IgD-negative memory B cell (primary cell): Measurements from ENCODE around the gene SORL1. TPM values are rescaled to one million over a fixed set of nuclear protein-coding genes. Genes with fewer than 3 reads are reported as not detected.

Experiments used
- H3K27ac Mint-ChIP-seq, 3 donors: one replicate each; pipeline ENCODE4 v1.8.0; 2020 to 2022; ENCODE audit warnings: mild to moderate bottlenecking in 3 of 3, mixed read lengths in 3 of 3, moderate library complexity in 1 of 3
- H3K27me3 Mint-ChIP-seq: one replicate; pipeline ENCODE4 v1.8.0; 2021; ENCODE audit warnings: mixed read lengths
- H3K36me3 Mint-ChIP-seq: one replicate; pipeline ENCODE4 v1.8.0; 2020; ENCODE audit warnings: mild to moderate bottlenecking, mixed read lengths
- H3K4me1 Mint-ChIP-seq, 3 donors: one replicate each; pipeline ENCODE4 v1.8.0; 2020 to 2022; ENCODE audit warnings: mixed read lengths in 3 of 3, mild to moderate bottlenecking in 1 of 3
- H3K4me3 Mint-ChIP-seq, 4 donors: one replicate each; pipeline ENCODE4 v1.8.0; 2020 to 2022; ENCODE audit warnings: mild to moderate bottlenecking in 4 of 4, mixed read lengths in 4 of 4, moderate library complexity in 3 of 4
- H3K9me3 Mint-ChIP-seq, 3 donors: one replicate each; pipeline ENCODE4 v1.8.0; 2020 to 2021; ENCODE audit warnings: mixed read lengths in 3 of 3, mild to moderate bottlenecking in 1 of 3
- polyA plus RNA-seq: library from polyadenylated mRNA; unstranded; fragments of 300-500 nt; fragmentation: Illumina TruSeq; gene quantifications from one replicate; pipeline ENCODE4 v1.2.3, GENCODE V29; 2021

SORL1 gene
- polyA plus RNA-seq, 1 donor from 2014 or later, result 25.8 TPM

DNA sequence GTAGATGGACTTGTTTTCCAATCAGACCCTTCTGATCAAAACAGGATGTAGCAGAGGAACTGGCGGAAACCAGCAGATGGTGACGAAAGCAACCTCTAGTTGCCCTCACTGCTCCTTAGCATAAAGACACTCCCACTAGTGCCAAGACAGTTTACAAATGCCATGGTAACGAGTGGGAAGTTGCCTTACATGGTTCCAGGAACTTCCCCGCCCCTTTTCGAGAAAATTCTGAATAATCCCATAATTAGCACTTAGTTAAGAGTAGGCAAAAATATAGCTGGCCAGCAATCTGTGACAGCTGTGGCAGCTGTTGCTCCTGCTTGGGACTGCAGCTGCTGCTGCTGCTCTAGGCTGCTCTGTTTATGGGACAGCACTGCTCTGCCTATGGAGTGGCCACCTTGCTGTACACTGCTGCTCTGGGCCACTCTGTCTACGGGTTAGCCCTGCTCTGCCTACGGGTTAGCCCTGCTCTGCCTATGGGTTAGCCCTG lies 33.4 kb upstream of the SORL1 start:
- H3K4me1 Mint-ChIP-seq, result peaks cover 17 to 29% (median 26%) of the 10 kb centered on the region in 3 donors
- H3K9me3 Mint-ChIP-seq, result no peaks in the 10 kb centered on the region

GRCh38 chr11:121419836-121420235 lies 32.3 kb upstream of the SORL1 start:
- peaks cover 16 to 36% (median 35%) of the 10 kb centered on the region in 3 donors for H3K4me1 Mint-ChIP-seq
- H3K27ac Mint-ChIP-seq, result peak overlapping the region in 1 of 3 donors; percentile 10
- peaks cover 0 to 2% (median 0%) of the 10 kb centered on the region in 3 donors for H3K9me3 Mint-ChIP-seq
- H3K4me3 Mint-ChIP-seq, result no peak overlapping the region
- no peaks in the 10 kb centered on the region for H3K27me3 Mint-ChIP-seq
- H3K36me3 Mint-ChIP-seq, result no peaks in the 10 kb centered on the region

More for the DNA sequence above, 33.4 kb upstream of the SORL1 start:
- Mint-ChIP-seq H3K27ac (peak overlapping the region in 1 of 3 donors; percentile 9), H3K27me3 (no peaks in the 10 kb centered on the region), H3K36me3 (peaks cover 2% of the 10 kb centered on the region), H3K4me3 (peak overlapping the region in 1 of 4 donors; percentile 34)

DNA sequence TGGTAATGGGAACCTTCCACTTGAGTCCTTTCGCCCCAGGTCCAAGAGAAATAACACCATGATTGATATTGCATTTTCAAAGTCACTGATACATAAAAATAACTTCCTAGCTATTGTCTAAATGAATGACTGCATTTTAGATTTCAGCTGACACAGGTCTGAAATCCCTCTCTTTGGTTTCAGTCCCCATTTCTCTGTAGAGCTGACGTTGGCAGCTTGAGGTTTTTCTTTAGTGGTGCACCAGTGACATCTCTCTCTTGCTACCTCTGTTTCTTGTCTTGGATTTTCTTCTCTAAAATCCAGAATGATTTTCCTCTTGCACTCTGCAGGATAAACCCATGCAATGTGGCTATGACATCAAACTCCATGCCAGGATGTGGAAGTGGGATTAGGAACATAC lies 31.7 kb upstream of the SORL1 start:
- Mint-ChIP-seq H3K27ac (peak overlapping the region in 1 of 3 donors; percentile 10), H3K9me3 (peaks cover 0 to 2% (median 0%) of the 10 kb centered on the region in 3 donors), H3K4me3 (no peak overlapping the region), H3K27me3 (no peaks in the 10 kb centered on the region), H3K4me1 (peaks cover 16 to 41% (median 35%) of the 10 kb centered on the region in 3 donors), H3K36me3 (peaks cover 2% of the 10 kb centered on the region)

GRCh38 chr11:121421149-121421901 lies 30.8 kb upstream of the SORL1 start:
- H3K4me3 Mint-ChIP-seq, result peak overlapping the region in 1 of 4 donors; percentile 5
- H3K27ac Mint-ChIP-seq, result peak overlapping the region in 2 of 3 donors; percentile 32 to 36
- H3K4me1 Mint-ChIP-seq, result peaks cover 18 to 41% (median 35%) of the 10 kb centered on the region in 3 donors
- H3K9me3 Mint-ChIP-seq, result peaks cover 0 to 2% (median 0%) of the 10 kb centered on the region in 3 donors
- peaks cover 2% of the 10 kb centered on the region for H3K36me3 Mint-ChIP-seq
- peaks cover 6% of the 10 kb centered on the region for H3K27me3 Mint-ChIP-seq

DNA sequence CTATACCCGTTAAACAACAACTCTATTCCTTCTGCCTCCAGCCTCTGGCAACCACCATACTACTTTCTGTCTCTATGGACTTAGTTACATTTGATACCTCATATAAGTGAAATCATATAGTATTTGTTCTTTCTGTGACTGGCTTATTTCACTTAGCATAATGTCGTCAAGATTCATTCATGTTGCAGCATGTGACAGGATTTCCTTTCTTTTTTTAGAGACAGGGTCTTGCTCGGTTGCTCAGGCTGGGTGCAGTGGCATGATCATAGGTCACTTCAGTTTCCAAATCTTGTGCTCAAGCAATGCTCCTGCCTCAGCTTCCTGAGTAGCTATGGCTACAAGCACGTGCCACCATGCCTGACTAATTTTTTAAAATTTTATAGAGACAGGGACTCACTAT lies 29.4 kb upstream of the SORL1 start:
- H3K27ac Mint-ChIP-seq, result peak overlapping the region in 2 of 3 donors; percentile 11 to 16
- H3K9me3 Mint-ChIP-seq, result peaks cover 0 to 2% (median 0%) of the 10 kb centered on the region in 3 donors
- H3K36me3 Mint-ChIP-seq, result peaks cover 2% of the 10 kb centered on the region
- H3K4me3 Mint-ChIP-seq, result peak overlapping the region in 1 of 4 donors; percentile 59
- H3K4me1 Mint-ChIP-seq, result peaks cover 20 to 38% (median 35%) of the 10 kb centered on the region in 3 donors
- peaks cover 8% of the 10 kb centered on the region for H3K27me3 Mint-ChIP-seq

DNA sequence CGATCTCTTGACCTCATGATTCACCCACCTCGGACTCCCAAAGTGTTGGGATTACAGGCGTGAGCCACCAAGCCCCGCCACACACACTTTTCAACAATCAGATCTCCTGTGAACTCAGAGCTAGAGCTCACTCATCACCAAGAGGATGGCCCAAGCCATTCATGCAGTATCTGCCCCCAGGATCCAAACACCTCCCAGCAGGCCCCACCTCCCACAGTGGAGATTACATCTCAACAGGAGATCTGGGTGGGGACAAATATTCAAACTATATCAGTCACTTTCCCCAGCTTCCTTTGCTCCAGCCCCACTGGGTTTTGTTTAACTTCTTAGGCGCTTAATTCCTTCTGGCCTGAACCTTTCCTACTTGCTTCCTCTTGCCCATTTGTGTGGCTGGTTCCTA lies 26.3 kb upstream of the SORL1 start:
- no peak overlapping the region for H3K4me3 Mint-ChIP-seq
- peaks cover 8% of the 10 kb centered on the region for H3K27me3 Mint-ChIP-seq
- peaks cover 2% of the 10 kb centered on the region for H3K36me3 Mint-ChIP-seq
- no peak overlapping the region for H3K27ac Mint-ChIP-seq
- peaks cover 0 to 4% (median 2%) of the 10 kb centered on the region in 3 donors for H3K9me3 Mint-ChIP-seq
- H3K4me1 Mint-ChIP-seq, result peaks cover 28 to 44% (median 39%) of the 10 kb centered on the region in 3 donors

GRCh38 chr11:121426476-121427399 lies 25.4 kb upstream of the SORL1 start:
- H3K36me3 Mint-ChIP-seq, result peaks cover 2% of the 10 kb centered on the region
- peaks cover 0 to 4% (median 2%) of the 10 kb centered on the region in 3 donors for H3K9me3 Mint-ChIP-seq
- peaks cover 27 to 41% (median 37%) of the 10 kb centered on the region in 3 donors for H3K4me1 Mint-ChIP-seq

GRCh38 chr11:121427400-121427744 lies 24.7 kb upstream of the SORL1 start:
- H3K27me3 Mint-ChIP-seq, result peaks cover 8% of the 10 kb centered on the region
- peaks cover 2% of the 10 kb centered on the region for H3K36me3 Mint-ChIP-seq
- no peak overlapping the region for H3K27ac Mint-ChIP-seq
- H3K9me3 Mint-ChIP-seq, result peaks cover 0 to 4% (median 2%) of the 10 kb centered on the region in 3 donors
- H3K4me3 Mint-ChIP-seq, result peak overlapping the region in 2 of 4 donors; percentile 34 to 44
- H3K4me1 Mint-ChIP-seq, result peaks cover 25 to 38% (median 33%) of the 10 kb centered on the region in 3 donors

More at GRCh38 chr11:121426476-121427399, 25.4 kb upstream of the SORL1 start:
- peak overlapping the region in 3 of 4 donors; percentile 39 to 71 (median 44) for H3K4me3 Mint-ChIP-seq
- no peak overlapping the region for H3K27ac Mint-ChIP-seq
- H3K27me3 Mint-ChIP-seq, result peaks cover 8% of the 10 kb centered on the region

GRCh38 chr11:121429556-121429955 lies 22.6 kb upstream of the SORL1 start:
- H3K27ac Mint-ChIP-seq, result peak overlapping the region in 1 of 3 donors; percentile 93
- peaks cover 0 to 2% (median 2%) of the 10 kb centered on the region in 3 donors for H3K9me3 Mint-ChIP-seq
- peaks cover 8% of the 10 kb centered on the region for H3K27me3 Mint-ChIP-seq
- peaks cover 2% of the 10 kb centered on the region for H3K36me3 Mint-ChIP-seq
- H3K4me1 Mint-ChIP-seq, result peaks cover 16 to 17% (median 17%) of the 10 kb centered on the region in 3 donors
- peak overlapping the region in 1 of 4 donors; percentile 8 for H3K4me3 Mint-ChIP-seq

DNA sequence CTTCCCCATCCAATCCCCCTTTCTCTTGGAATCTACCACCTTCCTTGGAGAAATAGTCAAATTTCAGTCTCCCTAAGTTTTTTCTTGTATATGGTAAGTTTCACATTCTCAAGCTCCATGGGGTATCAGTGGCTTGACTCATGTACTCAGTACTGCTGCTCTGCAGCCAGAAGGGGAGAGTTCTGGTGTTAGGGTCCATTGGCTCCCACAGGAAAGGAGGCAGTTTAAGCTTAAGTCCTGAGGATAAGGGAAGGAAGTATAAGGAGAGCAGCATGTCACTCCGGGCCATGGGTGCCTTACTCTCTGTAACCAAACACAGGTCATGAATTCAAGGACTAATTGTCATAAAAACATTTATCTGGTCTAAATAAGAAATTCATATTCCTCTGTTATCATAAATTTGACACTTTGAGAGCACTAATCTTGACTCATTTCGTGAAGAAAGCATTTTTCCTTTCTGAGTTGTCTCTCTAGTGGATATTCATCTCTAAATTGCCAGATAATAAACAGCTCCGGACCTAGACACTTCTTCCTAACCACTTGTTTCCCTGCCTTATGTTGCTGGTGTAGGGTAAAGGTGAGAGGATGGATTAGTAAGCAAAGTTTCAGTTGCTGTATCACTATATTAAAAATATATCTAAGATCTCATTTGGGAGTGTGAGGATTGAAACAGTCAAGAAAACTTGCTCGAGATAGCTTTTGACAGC lies 20.1 kb upstream of the SORL1 start:
- Mint-ChIP-seq H3K36me3 (no peaks in the 10 kb centered on the region), H3K9me3 (peaks cover 0 to 2% (median 2%) of the 10 kb centered on the region in 3 donors), H3K4me3 (no peak overlapping the region), H3K27ac (peak overlapping the region in 1 of 3 donors; percentile 49), H3K27me3 (no peaks in the 10 kb centered on the region), H3K4me1 (peaks cover 11 to 14% (median 11%) of the 10 kb centered on the region in 3 donors)

DNA sequence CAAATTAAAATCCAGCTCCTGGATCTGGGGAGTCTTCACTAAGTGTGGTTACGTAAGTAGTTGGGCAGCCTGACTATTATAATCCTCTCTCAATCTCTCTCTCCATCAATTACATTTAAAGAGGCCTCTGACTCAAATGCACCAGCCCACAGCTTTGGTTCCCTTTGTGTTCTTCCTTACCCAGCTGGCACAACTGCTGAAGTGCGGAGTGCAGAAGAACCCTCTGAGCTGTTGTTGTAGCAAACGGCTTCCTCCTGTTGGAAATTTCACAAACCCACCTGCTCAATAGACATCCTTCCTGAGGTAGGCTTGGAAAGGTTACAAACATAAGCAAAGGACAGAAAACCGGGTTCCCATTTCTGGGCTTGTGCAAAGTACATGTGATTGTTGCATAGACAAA lies 17.0 kb upstream of the SORL1 start:
- H3K27me3 Mint-ChIP-seq, result no peaks in the 10 kb centered on the region
- H3K36me3 Mint-ChIP-seq, result no peaks in the 10 kb centered on the region
- H3K27ac Mint-ChIP-seq, result no peak overlapping the region
- H3K4me3 Mint-ChIP-seq, result no peak overlapping the region
- H3K4me1 Mint-ChIP-seq, result peaks cover 4 to 7% (median 4%) of the 10 kb centered on the region in 3 donors
- H3K9me3 Mint-ChIP-seq, result peaks cover 0 to 2% (median 0%) of the 10 kb centered on the region in 3 donors

GRCh38 chr11:121435551-121436511 lies 16.3 kb upstream of the SORL1 start:
- Mint-ChIP-seq H3K27me3 (no peaks in the 10 kb centered on the region), H3K36me3 (no peaks in the 10 kb centered on the region), H3K9me3 (no peaks in the 10 kb centered on the region), H3K27ac (no peak overlapping the region), H3K4me1 (peaks cover 0 to 4% (median 0%) of the 10 kb centered on the region in 3 donors), H3K4me3 (no peak overlapping the region)

GRCh38 chr11:121437018-121437685 lies 15.0 kb upstream of the SORL1 start:
- Mint-ChIP-seq H3K9me3 (no peaks in the 10 kb centered on the region), H3K27me3 (no peaks in the 10 kb centered on the region), H3K4me3 (peak overlapping the region in 1 of 4 donors; percentile 33), H3K27ac (no peak overlapping the region), H3K36me3 (no peaks in the 10 kb centered on the region), H3K4me1 (peaks cover 0 to 1% (median 0%) of the 10 kb centered on the region in 3 donors)
